GM23338 (cell line): ENCODE data around the gene TRIML1. TPM values are rescaled to one million over a fixed set of nuclear protein-coding genes. Genes with fewer than 3 reads are reported as not detected.

ENCODE experiments used
- ATAC-seq: fragments of 200-7000 bp; cut with Tn5 transposase; 3 replicates; pipeline ENCODE4 v1.9.1; 2020
- DNase-seq: peaks from one replicate; pipeline ENCODE4 v3.0.0-alpha.2; 2015; ENCODE audit warnings: low spot score
- H2AFZ ChIP-seq: fragments of 200-600 bp; sonication (generic); 2 replicates; pipeline ENCODE4 v1.8.0; 2016; ENCODE audit warnings: antibody characterized with exemption, mild to moderate bottlenecking, moderate library complexity
- H3F3A ChIP-seq: fragments of 200-600 bp; sonication (generic); replicated peaks from 2 replicates; pipeline ENCODE4 v1.8.0; 2017; ENCODE audit warnings: antibody characterized with exemption, mixed run types, low read depth
- H3K27ac ChIP-seq: fragments of 200-600 bp; sonication (generic); 2 replicates; pipeline ENCODE4 v1.6.1; 2016; ENCODE audit warnings: low read depth
- H3K27me3 ChIP-seq: fragments of 200-600 bp; sonication (generic); 2 replicates; pipeline ENCODE4 v1.8.0; 2016; ENCODE audit warnings: mild to moderate bottlenecking, mixed run types, moderate library complexity; ENCODE audit not compliant: insufficient read depth
- H3K36me3 ChIP-seq: fragments of 200-600 bp; sonication (generic); 2 replicates; pipeline ENCODE4 v1.8.0; 2016; ENCODE audit warnings: mild to moderate bottlenecking; ENCODE audit not compliant: insufficient read depth
- H3K4me1 ChIP-seq: fragments of 200-600 bp; sonication (generic); 2 replicates; pipeline ENCODE4 v1.8.0; 2016; ENCODE audit warnings: mild to moderate bottlenecking, moderate library complexity; ENCODE audit not compliant: insufficient read depth
- H3K4me2 ChIP-seq: fragments of 200-600 bp; sonication (generic); 2 replicates; pipeline ENCODE4 v1.7.1; 2017; ENCODE audit warnings: mixed run types
- H3K4me3 ChIP-seq: fragments of 200-600 bp; sonication (generic); 2 replicates; pipeline ENCODE4 v1.6.1; 2016; ENCODE audit warnings: mixed run types
- H3K79me2 ChIP-seq: fragments of 200-600 bp; sonication (generic); replicated peaks from 2 replicates; pipeline ENCODE4 v1.8.0; 2017; ENCODE audit warnings: mild to moderate bottlenecking; ENCODE audit not compliant: insufficient read depth
- H3K9me2 ChIP-seq: fragments of 200-600 bp; sonication (generic); 2 replicates; pipeline ENCODE4 v1.8.0; 2017; ENCODE audit not compliant: insufficient read depth
- H4K20me1 ChIP-seq: fragments of 200-600 bp; sonication (generic); replicated peaks from 2 replicates; pipeline ENCODE4 v1.8.0; 2017; ENCODE audit warnings: mild to moderate bottlenecking; ENCODE audit not compliant: insufficient read depth
- H3K27ac Mint-ChIP-seq: 2 replicates; pipeline ENCODE4 v1.8.0; 2020; ENCODE audit warnings: inconsistent platforms, mild to moderate bottlenecking, moderate library complexity, mixed read lengths
- H3K27me3 Mint-ChIP-seq: 3 replicates; pipeline ENCODE4 v1.8.0; 2022; ENCODE audit warnings: low read depth, mild to moderate bottlenecking, moderate library complexity, mixed read lengths, inconsistent platforms; ENCODE audit not compliant: insufficient read depth, poor library complexity
- H3K36me3 Mint-ChIP-seq: 3 replicates; pipeline ENCODE4 v1.8.0; 2021; ENCODE audit warnings: low read depth, mild to moderate bottlenecking, inconsistent platforms, moderate library complexity, mixed read lengths
- H3K4me1 Mint-ChIP-seq: 3 replicates; pipeline ENCODE4 v1.8.0; 2020; ENCODE audit warnings: mild to moderate bottlenecking, inconsistent platforms, mixed read lengths
- H3K4me3 Mint-ChIP-seq: 3 replicates; pipeline ENCODE4 v1.8.0; 2021; ENCODE audit warnings: moderate library complexity, mild to moderate bottlenecking, inconsistent platforms, mixed read lengths
- H3K9me3 Mint-ChIP-seq: 3 replicates; pipeline ENCODE4 v1.8.0; 2020; ENCODE audit warnings: moderate library complexity, mild to moderate bottlenecking, inconsistent platforms, mixed read lengths
- CREB1 ChIP-seq: fragments of 250-450 bp; sonication (Bioruptor Pico); IDR thresholded peaks from 2 replicates; pipeline ENCODE4 v1.5.0; 2020; ENCODE audit warnings: low read depth, mild to moderate bottlenecking, moderate library complexity
- ETS1 ChIP-seq: IDR thresholded peaks from 2 replicates; pipeline ENCODE4 v1.6.1; 2016; ENCODE audit warnings: antibody characterized with exemption
- EZH2 ChIP-seq: fragments of 200-600 bp; sonication (generic); IDR thresholded peaks from one replicate; pipeline ENCODE4 v1.8.0; 2017; ENCODE audit warnings: antibody characterized with exemption, mild to moderate bottlenecking, low read depth; ENCODE audit not compliant: unreplicated experiment
- EZH2phosphoT487 ChIP-seq: fragments of 200-600 bp; sonication (generic); IDR thresholded peaks from one replicate; pipeline ENCODE4 v1.8.1; 2018; ENCODE audit warnings: antibody characterized with exemption; ENCODE audit not compliant: unreplicated experiment
- JUNB ChIP-seq: IDR thresholded peaks from one replicate; pipeline ENCODE4 v1.6.1; 2016; ENCODE audit warnings: antibody characterized with exemption; ENCODE audit not compliant: unreplicated experiment
- NANOG ChIP-seq: IDR thresholded peaks from 2 replicates; pipeline ENCODE4 v1.6.1; 2016; ENCODE audit warnings: antibody characterized with exemption, borderline replicate concordance
- STAT1 ChIP-seq: IDR thresholded peaks from one replicate; pipeline ENCODE4 v1.6.1; 2016; ENCODE audit warnings: antibody characterized with exemption; ENCODE audit not compliant: unreplicated experiment
- ZNF114 ChIP-seq: fragments of 250-450 bp; sonication (Bioruptor Pico); IDR thresholded peaks from 2 replicates; pipeline ENCODE4 v1.5.0; 2020; ENCODE audit warnings: mild to moderate bottlenecking, moderate library complexity
- ZNF331 ChIP-seq: fragments of 250-450 bp; sonication (Bioruptor Pico); IDR thresholded peaks from 2 replicates; pipeline ENCODE4 v1.5.0; 2020; ENCODE audit warnings: low read depth, mild to moderate bottlenecking, moderate library complexity
- polyA plus RNA-seq: library from polyadenylated mRNA; unstranded; fragments of >200 nt; fragmentation: Nextera tagmentation; extraction: Ambion mirVana; gene quantifications from 2 replicates; pipeline ENCODE4 v1.2.1, GENCODE V29; 2016
- total RNA-seq: library from RNA; depleted of rRNA; stranded (reverse); fragments of >200 nt; shearing (Covaris generic); gene quantifications from 2 replicates; pipeline ENCODE4 v1.2.3, GENCODE V29; 2014
- TF ChIP-seq, protein P1 (sequence below), 2 experiments: fragments of 200-600 bp in 1 of 2; sonication (generic) in 1 of 2; conservative IDR thresholded peaks; 2 replicates each; pipeline versions ENCODE4 v1.5.1 to v1.6.1; 2016 to 2017; ENCODE audit warnings: antibody characterized with exemption in 2 of 2, low read depth in 2 of 2, mild to moderate bottlenecking in 2 of 2, moderate library complexity in 1 of 2
- TF ChIP-seq, protein P2 (sequence below): fragments of 250-450 bp; sonication (Bioruptor Pico); IDR thresholded peaks from 2 replicates; pipeline ENCODE4 v1.5.0; 2020; ENCODE audit warnings: mild to moderate bottlenecking, moderate library complexity

Gene TRIML1
- total and polyA plus RNA-seq, 2 experiments from 2014 or later: not detected

DNA sequence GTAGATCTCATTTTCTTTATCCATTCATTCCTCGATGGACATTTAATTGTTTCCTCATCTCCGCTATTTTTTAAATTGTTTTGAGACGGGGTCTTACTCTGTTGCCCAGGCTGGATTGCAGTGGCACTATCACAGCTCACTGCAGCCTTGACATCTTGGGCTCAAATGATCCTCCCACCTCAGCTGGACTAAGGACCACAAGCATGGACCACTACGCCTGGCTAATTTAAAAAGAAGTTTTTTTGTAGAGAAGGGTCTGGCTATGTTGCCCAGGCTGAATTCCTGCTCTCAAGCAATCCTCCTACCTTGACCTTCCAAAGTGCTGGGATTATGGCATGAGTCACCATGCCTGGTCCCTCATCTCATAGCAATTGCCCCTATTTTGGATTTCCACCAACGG is 7.0 kb upstream of the TRIML1 start (continued):
- TF ChIP-seq, protein P1, sequence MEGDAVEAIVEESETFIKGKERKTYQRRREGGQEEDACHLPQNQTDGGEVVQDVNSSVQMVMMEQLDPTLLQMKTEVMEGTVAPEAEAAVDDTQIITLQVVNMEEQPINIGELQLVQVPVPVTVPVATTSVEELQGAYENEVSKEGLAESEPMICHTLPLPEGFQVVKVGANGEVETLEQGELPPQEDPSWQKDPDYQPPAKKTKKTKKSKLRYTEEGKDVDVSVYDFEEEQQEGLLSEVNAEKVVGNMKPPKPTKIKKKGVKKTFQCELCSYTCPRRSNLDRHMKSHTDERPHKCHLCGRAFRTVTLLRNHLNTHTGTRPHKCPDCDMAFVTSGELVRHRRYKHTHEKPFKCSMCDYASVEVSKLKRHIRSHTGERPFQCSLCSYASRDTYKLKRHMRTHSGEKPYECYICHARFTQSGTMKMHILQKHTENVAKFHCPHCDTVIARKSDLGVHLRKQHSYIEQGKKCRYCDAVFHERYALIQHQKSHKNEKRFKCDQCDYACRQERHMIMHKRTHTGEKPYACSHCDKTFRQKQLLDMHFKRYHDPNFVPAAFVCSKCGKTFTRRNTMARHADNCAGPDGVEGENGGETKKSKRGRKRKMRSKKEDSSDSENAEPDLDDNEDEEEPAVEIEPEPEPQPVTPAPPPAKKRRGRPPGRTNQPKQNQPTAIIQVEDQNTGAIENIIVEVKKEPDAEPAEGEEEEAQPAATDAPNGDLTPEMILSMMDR (conservative IDR thresholded peaks at IDR 0.05; ENCODE audit: low read depth in 2 of 2): no peak
- TF ChIP-seq ZNF114 (no peak), EZH2phosphoT487 (no peak)

DNA sequence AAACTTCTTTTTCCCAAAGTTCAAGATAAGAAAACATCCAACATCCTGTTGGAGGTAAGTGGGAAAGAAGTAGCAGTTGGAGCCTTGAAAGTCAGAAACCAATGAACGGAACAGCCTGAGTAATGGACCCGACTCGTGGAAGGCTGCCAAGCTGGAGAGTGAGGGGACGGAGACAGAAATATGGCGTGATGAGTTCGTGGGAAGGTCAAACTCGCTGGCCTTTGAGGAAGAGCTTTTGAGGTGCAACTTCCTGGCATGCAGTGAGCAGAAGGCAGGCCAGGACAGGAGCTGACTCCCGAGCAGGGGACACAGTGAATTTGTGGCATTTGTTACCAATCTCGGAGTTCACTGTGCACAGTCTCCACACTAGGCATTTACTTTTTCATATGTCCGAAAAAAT is 1.0 kb upstream of the TRIML1 start:
- Histone ChIP-seq H3K36me3 (no peaks in the 10 kb centered on the region), H3K27ac (no peak overlapping the region), H3K4me3 (no peak overlapping the region), H3K9me2 (no peaks in the 10 kb centered on the region), H3K4me1 (no peaks in the 10 kb centered on the region), H3K4me2 (no peak overlapping the region), H4K20me1 (no peaks in the 10 kb centered on the region), H3K27me3 (no peaks in the 10 kb centered on the region), H2AFZ (0 out of 2 replicates have a peak overlapping the region, but pooled peaks have one; percentile 43), H3K79me2 (no peaks in the 10 kb centered on the region), H3F3A (no peaks in the 10 kb centered on the region)
- peaks cover 5% of the 10 kb centered on the region for H3K27me3 Mint-ChIP-seq
- peaks cover 17% of the 10 kb centered on the region; the same call in 2 of the 3 replicates for H3K4me1 Mint-ChIP-seq
- H3K4me3 Mint-ChIP-seq: no peak overlapping the region
- no peaks in the 10 kb centered on the region for H3K36me3 Mint-ChIP-seq
- ATAC-seq: no peak
- H3K27ac Mint-ChIP-seq: no peak overlapping the region
- no peaks in the 10 kb centered on the region for H3K9me3 Mint-ChIP-seq
- no peak for DNase-seq
- no peak for TF ChIP-seq JUNB
- no peak for TF ChIP-seq ZNF114
- TF ChIP-seq, protein P2, sequence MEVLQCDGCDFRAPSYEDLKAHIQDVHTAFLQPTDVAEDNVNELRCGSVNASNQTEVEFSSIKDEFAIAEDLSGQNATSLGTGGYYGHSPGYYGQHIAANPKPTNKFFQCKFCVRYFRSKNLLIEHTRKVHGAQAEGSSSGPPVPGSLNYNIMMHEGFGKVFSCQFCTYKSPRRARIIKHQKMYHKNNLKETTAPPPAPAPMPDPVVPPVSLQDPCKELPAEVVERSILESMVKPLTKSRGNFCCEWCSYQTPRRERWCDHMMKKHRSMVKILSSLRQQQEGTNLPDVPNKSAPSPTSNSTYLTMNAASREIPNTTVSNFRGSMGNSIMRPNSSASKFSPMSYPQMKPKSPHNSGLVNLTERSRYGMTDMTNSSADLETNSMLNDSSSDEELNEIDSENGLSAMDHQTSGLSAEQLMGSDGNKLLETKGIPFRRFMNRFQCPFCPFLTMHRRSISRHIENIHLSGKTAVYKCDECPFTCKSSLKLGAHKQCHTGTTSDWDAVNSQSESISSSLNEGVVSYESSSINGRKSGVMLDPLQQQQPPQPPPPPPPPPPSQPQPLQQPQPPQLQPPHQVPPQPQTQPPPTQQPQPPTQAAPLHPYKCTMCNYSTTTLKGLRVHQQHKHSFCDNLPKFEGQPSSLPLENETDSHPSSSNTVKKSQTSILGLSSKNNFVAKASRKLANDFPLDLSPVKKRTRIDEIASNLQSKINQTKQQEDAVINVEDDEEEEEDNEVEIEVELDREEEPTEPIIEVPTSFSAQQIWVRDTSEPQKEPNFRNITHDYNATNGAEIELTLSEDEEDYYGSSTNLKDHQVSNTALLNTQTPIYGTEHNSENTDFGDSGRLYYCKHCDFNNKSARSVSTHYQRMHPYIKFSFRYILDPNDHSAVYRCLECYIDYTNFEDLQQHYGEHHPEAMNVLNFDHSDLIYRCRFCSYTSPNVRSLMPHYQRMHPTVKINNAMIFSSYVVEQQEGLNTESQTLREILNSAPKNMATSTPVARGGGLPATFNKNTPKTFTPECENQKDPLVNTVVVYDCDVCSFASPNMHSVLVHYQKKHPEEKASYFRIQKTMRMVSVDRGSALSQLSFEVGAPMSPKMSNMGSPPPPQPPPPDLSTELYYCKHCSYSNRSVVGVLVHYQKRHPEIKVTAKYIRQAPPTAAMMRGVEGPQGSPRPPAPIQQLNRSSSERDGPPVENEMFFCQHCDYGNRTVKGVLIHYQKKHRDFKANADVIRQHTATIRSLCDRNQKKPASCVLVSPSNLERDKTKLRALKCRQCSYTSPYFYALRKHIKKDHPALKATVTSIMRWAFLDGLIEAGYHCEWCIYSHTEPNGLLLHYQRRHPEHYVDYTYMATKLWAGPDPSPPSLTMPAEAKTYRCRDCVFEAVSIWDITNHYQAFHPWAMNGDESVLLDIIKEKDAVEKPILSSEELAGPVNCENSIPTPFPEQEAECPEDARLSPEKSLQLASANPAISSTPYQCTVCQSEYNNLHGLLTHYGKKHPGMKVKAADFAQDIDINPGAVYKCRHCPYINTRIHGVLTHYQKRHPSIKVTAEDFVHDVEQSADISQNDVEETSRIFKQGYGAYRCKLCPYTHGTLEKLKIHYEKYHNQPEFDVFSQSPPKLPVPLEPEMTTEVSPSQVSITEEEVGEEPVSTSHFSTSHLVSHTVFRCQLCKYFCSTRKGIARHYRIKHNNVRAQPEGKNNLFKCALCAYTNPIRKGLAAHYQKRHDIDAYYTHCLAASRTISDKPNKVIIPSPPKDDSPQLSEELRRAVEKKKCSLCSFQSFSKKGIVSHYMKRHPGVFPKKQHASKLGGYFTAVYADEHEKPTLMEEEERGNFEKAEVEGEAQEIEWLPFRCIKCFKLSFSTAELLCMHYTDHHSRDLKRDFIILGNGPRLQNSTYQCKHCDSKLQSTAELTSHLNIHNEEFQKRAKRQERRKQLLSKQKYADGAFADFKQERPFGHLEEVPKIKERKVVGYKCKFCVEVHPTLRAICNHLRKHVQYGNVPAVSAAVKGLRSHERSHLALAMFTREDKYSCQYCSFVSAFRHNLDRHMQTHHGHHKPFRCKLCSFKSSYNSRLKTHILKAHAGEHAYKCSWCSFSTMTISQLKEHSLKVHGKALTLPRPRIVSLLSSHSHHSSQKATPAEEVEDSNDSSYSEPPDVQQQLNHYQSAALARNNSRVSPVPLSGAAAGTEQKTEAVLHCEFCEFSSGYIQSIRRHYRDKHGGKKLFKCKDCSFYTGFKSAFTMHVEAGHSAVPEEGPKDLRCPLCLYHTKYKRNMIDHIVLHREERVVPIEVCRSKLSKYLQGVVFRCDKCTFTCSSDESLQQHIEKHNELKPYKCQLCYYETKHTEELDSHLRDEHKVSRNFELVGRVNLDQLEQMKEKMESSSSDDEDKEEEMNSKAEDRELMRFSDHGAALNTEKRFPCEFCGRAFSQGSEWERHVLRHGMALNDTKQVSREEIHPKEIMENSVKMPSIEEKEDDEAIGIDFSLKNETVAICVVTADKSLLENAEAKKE (CRISPR knock-in tag): no peak
- TF ChIP-seq STAT1: no peak
- no peak for TF ChIP-seq ETS1
- TF ChIP-seq, protein P1 (conservative IDR thresholded peaks at IDR 0.05; ENCODE audit: low read depth in 2 of 2): no peak
- no peak for TF ChIP-seq EZH2phosphoT487
- TF ChIP-seq ZNF331 (CRISPR knock-in tag): no peak
- no peak for TF ChIP-seq NANOG
- no peak for TF ChIP-seq EZH2
- no peak for TF ChIP-seq CREB1 (CRISPR knock-in tag)
